Stimulated activated CD8-positive, alpha-beta memory T cell treated with anti-CD3 and anti-CD28 coated beads, Interleukin-2, amount 100 ng/mL, for 48 hours (primary cell): ENCODE measurements around the gene PFN3.
"Not testable (repeated sequence)": the region's sequence is repeated elsewhere in the genome, so short reads cannot be mapped to it uniquely, and the experiment has no call there.

Source experiments
- DNase-seq, 2 donors: peaks; one replicate each; pipeline ENCODE4 v3.0.0-alpha.2; 2020; ENCODE audit warnings: low read depth in 2 of 2

Gene PFN3

DNA sequence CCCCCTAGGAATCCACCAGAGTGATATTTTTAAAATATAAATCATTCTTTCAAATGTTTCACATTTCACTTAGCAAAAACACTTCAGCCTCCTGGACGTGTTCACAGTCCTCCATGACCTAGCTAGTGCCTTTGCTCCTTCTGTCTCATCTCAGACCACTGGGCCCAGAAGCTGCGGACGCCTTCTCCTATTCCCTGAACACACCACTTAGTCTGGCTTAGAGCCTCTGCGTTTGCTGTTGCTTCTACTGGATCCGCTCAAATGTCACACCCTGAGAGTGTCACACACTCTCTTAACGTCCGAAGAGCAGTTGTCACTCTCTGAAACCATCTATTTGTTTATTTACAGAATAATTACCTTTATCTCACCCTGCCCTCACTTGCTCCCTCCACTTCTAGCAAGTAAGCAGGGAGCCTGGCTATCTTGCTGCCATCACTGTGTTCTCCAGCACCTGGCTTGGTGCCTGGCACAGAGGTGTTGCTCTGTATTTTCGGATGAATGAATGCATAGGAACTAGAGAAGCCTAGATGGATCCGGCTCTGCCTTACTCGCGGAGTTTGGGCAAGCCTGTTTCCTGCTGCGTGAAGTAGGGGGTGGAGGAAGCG lies 24.8 kb upstream of the PFN3 start:
- no peak for DNase-seq

DNA sequence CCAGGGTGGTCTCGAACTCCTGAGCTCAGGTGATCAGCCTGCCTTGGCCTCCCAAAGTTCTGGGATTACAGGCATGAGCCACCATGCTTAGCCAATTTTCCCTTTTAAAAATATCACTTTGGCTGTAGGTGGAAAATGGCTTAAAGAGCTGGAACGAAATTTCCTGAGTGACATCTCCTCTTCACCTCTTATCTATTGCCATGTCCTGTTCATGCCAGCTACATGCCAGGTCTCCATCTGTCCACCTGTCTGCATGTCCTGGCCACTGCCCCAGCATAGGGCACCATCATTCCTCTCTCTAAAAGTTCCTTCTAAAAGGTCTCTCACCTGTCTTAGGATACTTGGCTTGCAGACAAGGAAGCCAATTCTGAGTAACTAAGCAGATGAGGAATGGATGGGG lies 23.2 kb upstream of the PFN3 start:
- no peak for DNase-seq

DNA sequence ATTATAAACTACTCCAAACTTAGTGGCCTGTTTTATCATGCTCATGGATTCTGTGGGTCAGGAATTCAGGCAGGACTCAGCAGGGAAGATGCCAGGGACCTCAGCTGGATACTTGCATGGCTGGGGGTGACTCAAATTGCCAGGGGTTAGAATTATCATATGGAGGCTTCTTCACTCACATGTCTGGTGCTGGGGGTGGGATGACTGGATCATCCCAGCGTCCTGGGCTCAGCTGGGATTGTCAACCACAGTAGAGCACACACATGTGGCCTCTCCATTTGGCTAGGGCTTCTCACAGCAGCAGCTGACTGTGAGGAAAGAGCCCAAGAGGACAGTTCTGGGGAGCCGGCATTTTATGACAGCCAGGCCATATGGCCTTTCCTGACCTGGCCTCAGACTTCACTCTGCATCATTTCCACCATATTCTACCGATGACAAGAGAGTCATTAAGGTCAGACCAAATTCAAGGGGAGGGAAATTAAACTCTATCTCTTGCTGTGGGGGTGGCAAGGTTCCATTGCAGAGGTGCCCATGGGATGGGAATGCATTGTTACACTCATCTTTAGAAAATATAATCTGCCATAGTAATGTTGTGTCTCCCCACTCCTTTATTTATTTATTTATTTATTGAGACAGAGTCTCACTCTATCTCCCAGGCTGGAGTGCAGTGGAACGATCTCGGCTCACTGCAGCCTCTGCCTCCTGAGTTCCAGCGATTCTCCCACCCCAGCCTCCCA lies 20.8 kb upstream of the PFN3 start:
- no peak for DNase-seq

DNA sequence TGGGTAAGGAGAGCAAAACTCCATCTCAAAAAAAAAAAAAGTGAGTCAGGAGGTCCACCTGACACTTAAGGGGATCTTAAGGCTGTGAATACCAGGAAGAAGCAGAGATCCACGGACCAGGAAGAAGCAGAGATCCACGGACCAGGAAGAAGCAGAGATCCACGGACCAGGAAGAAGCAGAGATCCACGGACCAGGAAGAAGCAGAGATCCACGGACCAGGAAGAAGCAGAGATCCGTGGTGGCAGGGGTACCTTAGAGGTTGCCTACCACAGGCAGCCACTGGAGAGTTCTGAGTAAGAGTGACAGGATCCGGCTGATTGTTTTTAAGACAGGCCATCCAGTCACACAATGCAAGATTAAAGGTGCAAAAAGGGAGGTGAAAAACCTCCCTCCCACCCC lies 20.0 kb upstream of the PFN3 start:
- DNase-seq, result not testable (repeated sequence)

DNA sequence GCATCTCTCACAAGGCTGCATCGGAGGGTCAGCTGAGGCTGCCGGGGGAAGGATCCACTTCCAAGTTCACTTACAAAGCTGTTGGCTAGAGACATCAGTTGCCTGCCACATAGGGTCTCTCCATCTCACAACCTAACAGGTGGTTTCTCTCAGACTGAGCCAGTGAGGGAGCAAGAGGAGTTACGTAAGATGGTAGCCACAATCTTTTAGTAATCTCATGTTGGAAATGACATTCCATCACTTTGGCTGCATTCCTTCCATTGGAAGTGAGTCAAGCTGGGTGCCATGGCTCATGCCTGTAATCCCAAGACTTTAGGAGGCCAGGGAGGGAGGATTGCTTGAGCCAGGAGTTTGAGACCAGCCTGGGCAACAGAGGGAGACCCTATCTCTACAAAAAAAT lies 18.6 kb upstream of the PFN3 start:
- DNase-seq, result no peak

DNA sequence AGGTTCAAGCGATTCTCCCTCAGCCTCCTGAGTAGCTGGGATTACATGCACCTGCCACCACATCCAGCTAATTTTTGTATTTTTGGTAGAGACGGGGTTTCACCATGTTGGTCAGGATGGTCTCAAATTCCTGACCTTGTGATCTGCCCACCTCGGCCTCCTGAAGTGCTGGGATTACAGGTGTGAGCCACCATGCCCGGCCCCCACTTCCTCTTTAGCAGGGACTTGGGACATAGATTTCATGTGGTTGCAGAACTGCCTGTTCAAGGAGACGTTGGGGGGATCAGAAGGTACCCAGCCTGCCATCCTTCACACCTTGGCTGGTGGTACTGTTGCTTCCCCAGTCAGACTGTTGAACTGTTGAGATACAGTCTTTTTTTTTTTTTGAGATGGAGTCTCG lies 16.6 kb upstream of the PFN3 start:
- DNase-seq, result not testable (repeated sequence)

DNA sequence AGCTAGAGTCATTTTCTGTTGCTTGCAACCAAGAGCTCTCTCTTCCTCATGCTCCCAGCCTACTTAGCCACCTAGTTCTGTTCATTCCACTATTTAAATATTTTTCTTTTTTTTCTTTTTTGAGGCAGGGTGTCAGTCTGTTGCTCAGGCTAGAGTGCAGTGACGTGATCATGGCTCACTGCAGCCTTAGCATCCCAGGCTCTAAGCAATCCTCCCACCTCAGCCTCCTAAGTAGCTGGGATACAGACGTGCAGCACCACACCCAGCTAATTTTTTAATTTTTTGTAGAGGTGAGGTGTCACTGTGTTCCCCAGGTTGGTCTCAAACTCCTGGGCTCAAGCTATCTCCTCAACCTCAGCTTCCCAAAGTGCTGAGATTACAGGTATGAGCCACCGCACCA lies 14.0 kb upstream of the PFN3 start:
- DNase-seq, result no peak

DNA sequence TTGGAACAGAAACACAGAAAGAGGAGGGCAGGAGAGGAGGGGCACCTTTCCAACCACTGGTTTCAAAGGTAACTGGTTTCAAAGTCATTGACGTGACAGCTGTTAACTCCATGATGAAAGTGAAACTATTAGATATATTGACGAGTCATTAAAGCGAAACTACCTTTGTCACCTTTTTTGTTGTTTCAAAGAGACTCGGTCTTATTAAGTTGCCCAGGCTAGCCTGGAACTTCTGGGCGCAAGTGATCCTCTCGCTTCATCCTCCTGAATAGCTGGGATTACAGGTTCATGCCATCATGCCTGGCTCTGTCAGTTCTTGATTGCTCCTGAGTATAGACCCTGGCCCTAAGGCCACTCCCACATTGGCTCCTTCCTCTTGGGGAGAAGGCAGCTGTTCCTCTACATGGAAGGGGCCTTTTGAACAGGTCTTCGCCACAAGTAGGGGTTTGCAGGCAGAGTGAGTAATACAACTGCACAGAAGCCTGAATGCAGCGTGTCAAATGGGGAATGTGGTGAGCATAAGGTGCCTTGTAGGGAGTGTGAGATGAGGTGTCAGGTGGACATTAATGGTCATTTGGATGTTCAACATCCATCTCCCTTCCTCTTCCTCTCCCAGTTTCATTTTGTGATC lies 12.3 kb upstream of the PFN3 start:
- DNase-seq, result no peak

DNA sequence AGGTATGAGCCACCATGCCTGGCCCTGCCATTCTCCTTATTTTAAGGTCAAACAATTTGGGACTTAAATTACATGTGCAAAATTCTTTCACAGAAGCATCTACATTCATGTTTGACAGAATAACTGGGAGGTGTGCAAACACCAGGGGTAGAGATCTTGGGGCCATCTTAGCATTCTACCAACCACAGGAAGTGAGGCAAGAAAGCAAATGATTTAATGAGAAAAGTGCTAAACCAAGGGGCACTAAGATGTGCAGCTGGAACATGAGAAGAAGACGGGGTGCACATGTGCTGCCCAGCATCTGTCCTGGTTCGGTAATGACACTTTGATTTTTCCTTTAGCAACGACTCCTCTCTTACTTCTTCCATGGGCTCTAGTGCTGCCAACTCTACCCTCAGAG lies 10.1 kb upstream of the PFN3 start:
- no peak for DNase-seq

DNA sequence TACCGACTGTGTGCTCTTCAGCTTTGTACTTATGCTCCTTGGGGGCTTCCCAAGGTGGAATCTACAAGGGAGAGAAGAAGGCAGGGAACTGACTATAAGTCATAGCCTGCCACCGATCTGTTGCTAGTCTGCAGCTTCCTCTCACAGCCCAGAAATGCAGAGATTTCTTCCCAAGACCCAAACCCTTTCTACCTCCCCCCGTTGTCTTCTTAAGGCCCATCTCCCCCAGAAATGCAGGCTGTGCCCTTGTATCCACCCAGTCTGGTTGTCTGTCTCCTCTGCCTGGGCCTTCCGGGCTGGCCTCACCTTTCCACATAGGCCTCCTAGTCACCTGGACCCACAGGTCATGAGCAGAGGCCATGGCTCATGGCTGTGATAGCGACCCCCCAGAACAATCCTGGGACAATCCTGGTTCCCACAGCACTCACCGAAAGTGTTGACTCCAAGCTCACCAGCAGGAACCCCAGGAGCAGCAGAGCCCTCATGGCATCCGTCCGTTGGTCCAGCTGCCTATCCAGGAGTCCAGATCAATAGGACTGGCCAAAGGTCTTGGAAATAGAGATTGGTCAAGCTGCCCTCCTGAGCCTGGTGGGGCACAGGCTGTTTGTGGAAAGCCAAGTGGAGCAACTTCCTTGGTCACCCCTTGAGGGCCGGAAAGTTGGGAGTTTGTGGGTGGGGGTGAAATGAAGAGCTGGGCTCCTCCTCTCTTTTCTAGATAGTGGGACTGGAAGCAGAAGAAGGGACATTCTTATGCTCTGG lies 8.8 kb upstream of the PFN3 start, which contains the start of gene F12:
F12 (minus strand) TSS at position 522 of the 759 bp plus-strand sequence; CDS start at position 485, 37 bp downstream.
- DNase-seq, result no peak

DNA sequence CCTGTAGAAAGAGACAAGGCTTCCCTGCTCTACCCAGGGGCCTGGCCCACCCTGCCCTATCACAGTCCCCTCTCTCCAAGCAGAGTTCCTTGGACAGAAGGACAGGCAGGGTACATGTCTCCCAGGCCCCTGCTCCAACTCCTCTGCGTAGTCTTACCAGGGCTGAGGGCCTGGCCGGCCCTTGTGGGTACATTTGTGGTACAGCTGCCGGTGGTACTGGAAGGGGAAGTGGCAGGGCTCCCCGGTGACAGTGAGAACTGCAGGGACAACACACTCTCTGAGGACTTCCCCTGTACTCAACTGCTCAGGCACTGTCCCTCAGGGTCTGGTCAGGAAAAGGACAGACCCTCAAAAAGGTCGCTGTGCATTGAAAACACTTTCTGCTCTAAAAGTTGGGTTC lies 5.3 kb upstream of the PFN3 start:
- no peak for DNase-seq

DNA sequence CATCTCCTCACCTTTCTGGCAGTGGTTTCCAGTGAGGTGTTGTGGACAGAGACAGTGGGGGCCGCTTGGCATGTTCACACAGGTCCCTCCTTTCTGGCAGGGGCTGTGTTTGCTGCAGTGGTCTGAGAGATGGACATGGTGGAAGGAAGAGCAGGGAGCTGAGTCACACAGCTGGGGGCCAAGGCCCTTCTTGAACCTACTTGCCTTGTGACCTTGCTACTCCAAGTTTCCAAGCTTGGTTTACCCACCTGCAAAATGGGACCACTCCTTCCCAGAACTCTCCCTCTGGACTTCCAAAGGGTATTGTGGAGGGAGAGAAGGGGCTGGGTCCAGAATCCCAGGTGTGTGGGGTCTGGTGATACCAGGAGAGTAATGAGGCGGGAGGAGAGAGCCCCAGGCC lies 4.9 kb upstream of the PFN3 start:
- DNase-seq, result no peak

DNA sequence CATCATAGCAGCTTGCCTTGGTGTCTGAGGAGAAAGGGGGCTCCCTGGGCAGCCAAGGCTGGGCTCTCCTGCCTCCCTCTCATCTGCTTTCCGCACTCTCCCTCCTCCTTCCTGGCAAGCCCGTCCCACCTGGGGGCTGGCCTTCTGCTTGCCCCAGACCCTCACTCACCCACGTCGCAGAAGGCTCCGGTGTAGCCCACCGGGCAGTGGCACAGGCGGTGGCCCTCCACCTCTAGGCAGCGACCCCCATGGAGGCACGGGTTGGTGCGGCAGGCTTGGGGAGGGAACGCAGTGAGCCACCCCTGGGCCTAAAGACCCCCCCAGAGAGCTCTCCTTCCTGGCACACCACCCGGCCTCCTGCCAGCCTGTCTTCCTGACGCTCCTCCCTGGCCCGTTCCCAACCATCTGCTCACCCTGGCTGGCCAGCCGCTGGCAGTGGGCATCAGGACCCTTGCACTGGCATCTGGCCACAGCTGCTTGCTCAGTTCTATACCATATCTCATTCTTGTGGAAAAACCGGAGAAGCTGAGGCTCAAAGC lies 4.2 kb upstream of the PFN3 start:
- DNase-seq, result no peak

DNA sequence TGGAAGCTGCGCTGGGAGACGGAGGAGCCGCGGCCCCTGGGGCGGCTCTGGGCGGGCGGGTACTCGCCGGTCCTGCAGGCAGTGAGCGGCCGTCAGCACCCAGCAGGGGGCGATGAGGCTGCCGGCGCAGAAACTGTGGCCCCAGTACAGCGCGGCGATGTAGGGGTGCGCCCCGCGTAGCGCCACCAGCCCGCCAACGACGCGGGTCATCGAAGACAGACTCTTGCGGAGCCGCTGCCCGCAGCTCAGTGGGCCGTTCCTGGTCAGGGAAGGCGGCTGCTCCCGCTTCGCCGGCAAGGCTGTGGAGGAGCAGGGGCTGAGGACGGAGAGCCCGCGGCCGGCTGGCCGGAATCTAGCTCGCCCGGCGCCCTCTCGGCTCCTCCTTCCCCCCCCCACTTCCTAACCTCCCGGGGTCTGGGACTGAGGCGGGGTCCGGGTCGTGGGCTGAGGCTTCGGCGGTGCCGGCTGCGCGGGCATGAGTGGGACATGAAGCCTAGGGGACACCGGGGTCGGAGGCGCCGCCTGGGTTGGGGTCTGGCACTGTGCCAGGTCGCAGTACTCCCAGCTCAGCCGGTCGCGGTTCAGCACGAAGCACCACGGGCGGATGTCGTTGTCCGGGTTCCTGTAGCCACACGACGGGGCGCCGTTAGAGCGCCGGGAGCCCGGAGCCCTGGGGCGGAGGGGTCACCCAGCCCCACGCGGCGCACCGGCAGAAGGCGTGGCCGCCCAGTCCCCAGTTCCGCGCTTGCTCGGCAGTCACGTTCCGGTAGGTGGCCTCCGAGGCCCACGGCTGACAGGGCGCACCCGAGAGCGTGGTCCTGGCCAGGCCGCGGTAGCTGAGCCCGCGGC lies 3.6 kb upstream of the PFN3 start:
- peak; percentile 77 to 79 for DNase-seq

DNA sequence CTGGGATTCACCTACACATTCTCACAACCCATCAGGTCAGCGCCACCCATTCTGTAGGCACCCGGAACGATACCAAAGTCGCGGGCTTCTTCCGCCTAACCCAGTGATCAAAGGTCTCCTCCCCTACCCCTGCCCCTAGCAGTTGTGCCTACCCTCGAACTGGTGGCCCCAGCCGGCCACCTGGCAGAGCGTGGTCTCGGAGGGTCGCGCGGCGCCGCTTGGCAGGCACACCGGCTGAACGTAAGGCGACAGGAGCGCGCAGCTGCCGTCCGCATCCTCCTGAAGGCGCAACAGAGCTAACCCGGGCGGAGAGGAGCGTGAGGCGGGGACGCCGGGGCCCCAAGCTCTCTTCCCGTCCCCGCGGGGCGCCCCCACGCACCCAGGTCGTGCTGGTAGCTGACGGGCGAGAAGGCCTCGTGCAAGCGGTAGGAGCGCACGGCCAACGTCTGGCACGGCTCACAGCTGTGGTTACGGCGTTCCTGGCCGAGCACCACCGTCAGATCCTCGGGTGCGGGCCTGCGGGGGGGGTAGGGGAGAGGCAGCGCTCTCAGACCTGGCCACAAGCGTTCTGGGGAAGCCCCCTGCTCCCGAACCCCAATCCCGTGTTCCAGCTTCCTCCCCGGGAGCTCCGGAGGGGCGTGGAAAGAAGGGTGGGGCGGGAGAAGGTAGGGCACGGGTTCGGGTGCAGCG lies 2.8 kb upstream of the PFN3 start:
- DNase-seq, result peak in 1 of 2 donors; percentile 13

DNA sequence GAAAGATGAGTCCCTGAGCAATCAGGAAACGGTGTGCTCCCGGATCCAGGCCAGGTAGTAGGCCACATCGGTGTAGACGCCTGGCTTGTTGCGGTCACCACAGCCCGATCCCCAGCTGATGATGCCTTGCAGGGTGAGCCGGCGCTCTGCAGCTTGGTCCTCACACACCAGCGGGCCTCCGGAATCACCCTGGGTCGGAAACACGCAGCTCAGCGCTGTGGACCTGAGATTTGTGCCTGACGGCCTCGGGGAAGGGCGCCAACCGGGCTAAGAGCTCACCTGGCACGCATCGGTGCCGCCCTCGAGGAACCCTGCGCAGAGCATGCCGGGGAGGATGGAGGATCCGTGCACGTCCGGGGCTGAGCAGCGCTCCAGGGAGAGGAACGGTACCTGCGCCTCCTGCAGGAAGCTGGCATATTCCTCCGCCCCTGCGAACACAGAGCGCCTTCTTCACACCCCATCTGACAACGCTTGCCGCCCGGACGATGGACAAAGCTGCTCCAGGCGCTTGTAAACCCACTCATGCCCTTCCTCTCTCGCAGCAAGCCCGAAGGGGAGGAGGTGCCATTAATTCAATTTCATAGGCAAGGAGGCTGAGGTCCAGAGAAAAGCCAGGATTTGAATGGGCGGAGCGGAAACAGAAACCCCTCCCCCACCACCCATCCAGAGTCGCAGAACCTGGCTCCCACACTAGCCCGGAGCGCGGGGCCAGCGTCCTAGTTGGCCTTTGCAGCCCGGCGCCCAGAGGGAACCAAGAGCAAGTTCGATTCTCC lies 2.0 kb upstream of the PFN3 start:
- peak in 1 of 2 donors; percentile 61 for DNase-seq

DNA sequence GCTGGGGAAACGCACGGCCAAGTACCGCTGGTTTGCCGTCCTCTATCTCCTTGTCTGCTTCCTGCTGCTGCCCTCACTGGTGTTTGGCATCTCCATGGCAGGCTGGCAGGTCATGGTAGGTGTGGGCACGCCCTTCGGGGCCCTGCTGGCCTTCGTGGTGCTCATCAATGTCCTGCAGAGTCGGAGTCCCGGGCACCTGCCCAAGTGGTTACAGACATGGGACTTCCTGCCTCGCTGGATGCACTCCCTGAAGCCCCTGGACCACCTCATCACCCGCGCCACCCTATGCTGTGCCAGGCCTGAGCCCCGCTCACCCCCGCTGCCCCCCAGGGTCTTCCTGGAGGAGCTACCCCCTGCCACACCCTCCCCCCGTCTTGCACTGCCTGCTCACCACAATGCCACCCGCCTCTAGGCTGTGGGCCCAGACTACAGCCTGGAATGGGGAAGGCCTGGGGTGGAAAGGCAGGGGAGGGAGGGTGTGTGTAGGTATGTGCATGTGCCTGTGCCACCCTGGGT lies 2.5 kb downstream of the PFN3 start:
- no peak for DNase-seq

DNA sequence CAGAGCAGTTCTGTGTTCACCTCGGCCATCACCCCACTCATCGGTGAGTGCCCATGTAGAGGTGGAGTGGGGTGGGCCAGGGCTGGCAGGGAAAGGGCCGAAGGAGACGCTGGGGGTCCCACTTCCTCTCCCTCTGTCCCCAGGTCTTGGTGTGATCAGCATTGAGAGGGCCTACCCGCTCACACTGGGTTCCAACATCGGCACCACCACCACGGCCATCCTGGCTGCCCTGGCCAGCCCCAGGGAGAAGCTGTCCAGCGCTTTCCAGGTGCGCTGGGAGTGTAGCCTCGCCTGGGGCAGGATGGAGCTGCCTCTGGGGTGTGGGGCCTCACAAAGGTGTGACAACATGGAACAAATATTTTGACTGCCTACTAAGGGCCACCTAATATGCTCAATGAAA lies 3.7 kb downstream of the PFN3 start:
- no peak for DNase-seq

DNA sequence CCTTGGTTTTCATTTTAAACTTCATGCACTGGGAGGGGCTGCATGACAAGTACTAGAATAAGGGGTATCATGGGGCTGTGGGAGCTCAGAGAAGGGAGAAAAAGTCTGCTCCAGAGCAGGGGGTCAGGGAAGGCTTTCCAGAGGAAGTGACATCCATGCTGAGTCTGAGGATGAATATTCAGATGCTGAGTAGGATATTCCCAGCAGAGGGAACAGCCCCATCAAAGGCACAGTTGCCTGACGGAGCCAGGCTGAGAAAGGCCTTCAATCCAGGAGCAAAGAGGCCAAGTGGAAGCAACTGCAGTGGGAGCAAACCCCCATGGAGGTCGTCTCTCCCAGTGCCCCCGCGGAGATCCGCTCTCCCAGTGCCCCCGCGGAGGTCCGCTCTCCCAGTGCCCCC lies 4.4 kb downstream of the PFN3 start:
- no peak for DNase-seq

DNA sequence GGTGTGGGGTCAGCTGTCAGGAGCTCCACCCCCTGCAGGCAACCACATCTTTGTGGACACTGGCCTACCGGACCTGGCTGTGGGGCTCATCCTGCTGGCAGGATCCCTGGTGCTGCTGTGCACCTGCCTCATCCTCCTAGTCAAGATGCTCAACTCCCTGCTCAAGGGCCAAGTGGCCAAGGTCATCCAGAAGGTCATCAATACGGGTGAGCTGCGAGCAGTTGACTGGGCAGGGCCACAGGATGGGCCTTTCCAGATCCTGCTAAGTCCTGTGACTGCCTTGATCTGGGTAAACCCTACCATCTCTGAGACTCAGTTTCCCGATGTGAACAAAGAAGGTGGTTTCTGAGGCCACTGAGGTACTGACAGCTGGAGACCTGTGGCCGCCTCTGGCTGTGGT lies 6.5 kb downstream of the PFN3 start:
- DNase-seq, result no peak
